ENCODE data around the gene FBLN2. TPM values are rescaled to one million over a fixed set of nuclear protein-coding genes. Genes with fewer than 3 reads are reported as not detected.

FBLN2 gene
- polyA plus RNA-seq, 1 donor (not counting 4 experiments of a cell fraction or from before 2014, with no cell fraction given) = 0.72 TPM

DNA sequence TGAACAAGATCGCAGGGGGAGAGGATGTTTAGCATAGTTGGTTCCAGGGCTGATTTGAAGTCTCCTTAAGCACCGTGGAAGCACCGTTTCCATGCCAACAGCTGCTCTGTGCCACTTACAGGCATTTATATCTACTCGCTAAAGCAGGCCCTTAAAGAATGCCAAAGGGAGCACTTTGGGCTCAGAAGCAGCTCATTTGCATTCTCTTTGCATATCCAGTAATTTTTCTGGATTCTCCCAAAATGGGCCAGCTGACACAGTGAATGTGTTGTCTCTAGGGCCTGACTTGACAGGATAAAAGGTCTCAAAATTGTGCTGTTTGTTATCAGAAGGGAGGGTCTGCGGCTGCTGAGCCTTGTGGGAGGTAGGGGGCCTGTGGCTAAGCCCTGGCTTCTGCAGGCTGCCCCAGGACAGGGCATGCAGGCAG lies 138.6 kb downstream of the FBLN2 start:
- dilution Hi-C loops (cut with MboI; ENCODE audit: extremely low pct_ligation_motif_present, low sequenced_read_pairs) = no loop called here
- H3K4me1 ChIP-seq (ENCODE audit: control insufficient read depth, extremely low read depth, insufficient read depth, low read length) = no peaks in the 10 kb centered on the region
- H3K4me3 ChIP-seq (ENCODE audit: control insufficient read depth in 2 of 3, extremely low read depth in 1 of 3, insufficient read depth in 2 of 3, low read depth in 1 of 3, low read length in 3 of 3) = no peak overlapping the region
- no peak overlapping the region for H3K9ac ChIP-seq (ENCODE audit: control insufficient read depth, extremely low read depth, insufficient read depth, low read length)
- DNase-seq (ENCODE audit: low read depth, low spot score) = no peak
- H3K36me3 ChIP-seq (ENCODE audit: control insufficient read depth in 2 of 2, extremely low read depth in 1 of 2, insufficient read depth in 2 of 2, low read length in 2 of 2) = no peaks in the 10 kb centered on the region
- H4K20me1 ChIP-seq (ENCODE audit: control insufficient read depth, extremely low read depth, insufficient read depth, low read length) = no peaks in the 10 kb centered on the region
- TF ChIP-seq, protein P1, sequence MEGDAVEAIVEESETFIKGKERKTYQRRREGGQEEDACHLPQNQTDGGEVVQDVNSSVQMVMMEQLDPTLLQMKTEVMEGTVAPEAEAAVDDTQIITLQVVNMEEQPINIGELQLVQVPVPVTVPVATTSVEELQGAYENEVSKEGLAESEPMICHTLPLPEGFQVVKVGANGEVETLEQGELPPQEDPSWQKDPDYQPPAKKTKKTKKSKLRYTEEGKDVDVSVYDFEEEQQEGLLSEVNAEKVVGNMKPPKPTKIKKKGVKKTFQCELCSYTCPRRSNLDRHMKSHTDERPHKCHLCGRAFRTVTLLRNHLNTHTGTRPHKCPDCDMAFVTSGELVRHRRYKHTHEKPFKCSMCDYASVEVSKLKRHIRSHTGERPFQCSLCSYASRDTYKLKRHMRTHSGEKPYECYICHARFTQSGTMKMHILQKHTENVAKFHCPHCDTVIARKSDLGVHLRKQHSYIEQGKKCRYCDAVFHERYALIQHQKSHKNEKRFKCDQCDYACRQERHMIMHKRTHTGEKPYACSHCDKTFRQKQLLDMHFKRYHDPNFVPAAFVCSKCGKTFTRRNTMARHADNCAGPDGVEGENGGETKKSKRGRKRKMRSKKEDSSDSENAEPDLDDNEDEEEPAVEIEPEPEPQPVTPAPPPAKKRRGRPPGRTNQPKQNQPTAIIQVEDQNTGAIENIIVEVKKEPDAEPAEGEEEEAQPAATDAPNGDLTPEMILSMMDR (optimal IDR thresholded peaks at IDR 0.05 in 1 of 3, IDR thresholded peaks at IDR 0.05 in 1 of 3, conservative IDR thresholded peaks at IDR 0.05 in 1 of 3; ENCODE audit: extremely low read depth in 1 of 3, insufficient read depth in 2 of 3, low read length in 3 of 3) = no peak
- no peak for TF ChIP-seq EZH2 (IDR thresholded peaks at IDR 0.05; ENCODE audit: low read length)
- no peak overlapping the region for H3K4me2 ChIP-seq (ENCODE audit: control insufficient read depth, extremely low read depth, insufficient read depth, low read depth, low read length)
- FAIRE-seq = no peak
- H3K27ac ChIP-seq (ENCODE audit: control insufficient read depth, insufficient read depth, low read length) = no peak overlapping the region
- H3K79me2 ChIP-seq (ENCODE audit: control insufficient read depth, insufficient read depth, low read length) = no peaks in the 10 kb centered on the region
- peaks cover 51% of the 10 kb centered on the region for H3K27me3 ChIP-seq (ENCODE audit: control insufficient read depth, extremely low read depth, insufficient read depth, low read length)
- no peaks in the 10 kb centered on the region for H3K9me3 ChIP-seq (ENCODE audit: control insufficient read depth, low read depth, low read length)
- no peak overlapping the region for H2AFZ ChIP-seq (ENCODE audit: control insufficient read depth, low read length)
- no peaks in the 10 kb centered on the region for H3K9me1 ChIP-seq (ENCODE audit: control insufficient read depth, extremely low read depth, insufficient read depth, low read length)

Other genes starting within 250 kb of the FBLN2 start
- gene NUP210, start 128.8 kb upstream of the FBLN2 start, polyA plus RNA-seq = 0.01 to 0.05 TPM (median 0.03 TPM) in 3 replicates
- gene HDAC11, start 68.8 kb upstream of the FBLN2 start, polyA plus RNA-seq = 9.8 to 16.6 TPM (median 12.6 TPM) in 3 replicates

All from keratinocyte (primary cell).